GM12878 (cell line): ENCODE measurements around the gene FAM184B. TPM values are rescaled to one million over a fixed set of nuclear protein-coding genes. Genes with fewer than 3 reads are reported as not detected.
A peak's percentile ranks its signal among the peaks of the same experiment; 100 is the strongest.

ENCODE experiments used
- ASH2L ChIP-seq: fragments of 300-600, 200-600 bp; sonication (generic); IDR thresholded peaks from 2 replicates; pipeline ENCODE4 v1.6.1; 2017; ENCODE audit warnings: low read depth, mild to moderate bottlenecking, borderline replicate concordance
- CBFB ChIP-seq: IDR thresholded peaks from 2 replicates; pipeline ENCODE4 v1.6.1; 2016; ENCODE audit warnings: antibody characterized with exemption, low read depth
- DPF2 ChIP-seq: fragments of 450-650 bp; IDR thresholded peaks from 2 replicates; pipeline ENCODE4 v1.6.1; 2017; ENCODE audit warnings: mild to moderate bottlenecking
- JUND ChIP-seq: IDR thresholded peaks from 2 replicates; pipeline ENCODE4 v1.6.1; 2012; ENCODE audit warnings: low read depth, mild to moderate bottlenecking, low read length, improper control_type of control experiment, moderate library complexity
- KLF5 ChIP-seq: fragments of 450-650 bp; IDR thresholded peaks from 2 replicates; pipeline ENCODE4 v1.6.1; 2014; ENCODE audit warnings: mild to moderate bottlenecking; ENCODE audit not compliant: partially characterized antibody
- LARP7 ChIP-seq: fragments of 450-650 bp; IDR thresholded peaks from 2 replicates; pipeline ENCODE4 v1.6.1; 2017; ENCODE audit warnings: mild to moderate bottlenecking
- NKRF ChIP-seq: fragments of 450-650 bp; conservative IDR thresholded peaks from 2 replicates; pipeline ENCODE4 v1.6.1; 2017; ENCODE audit warnings: mild to moderate bottlenecking, moderate library complexity
- POLR2AphosphoS5 ChIP-seq: IDR thresholded peaks from 2 replicates; pipeline ENCODE4 v1.6.1; 2011; ENCODE audit warnings: mild to moderate bottlenecking, low read length, inconsistent platforms
- RAD51 ChIP-seq: fragments of 450-650 bp; IDR thresholded peaks from 2 replicates; pipeline ENCODE4 v1.6.1; 2016; ENCODE audit warnings: moderate library complexity, mild to moderate bottlenecking, inconsistent platforms
- RELA ChIP-seq: fragments of 450-650 bp; IDR thresholded peaks from 2 replicates; pipeline ENCODE4 v1.8.0; 2014; ENCODE audit warnings: borderline replicate concordance; ENCODE audit not compliant: partially characterized antibody
- SMAD1 ChIP-seq: fragments of 450-650 bp; IDR thresholded peaks from 2 replicates; pipeline ENCODE4 v1.6.1; 2018; ENCODE audit warnings: mild to moderate bottlenecking, low read depth; ENCODE audit not compliant: partially characterized antibody
- SREBF1 ChIP-seq: IDR thresholded peaks from 2 replicates; pipeline ENCODE4 v1.6.1; 2012; ENCODE audit warnings: mild to moderate bottlenecking, low read length
- ZBTB33 ChIP-seq: fragments of 450-650 bp; IDR thresholded peaks from 2 replicates; pipeline ENCODE4 v1.6.1; 2017; ENCODE audit warnings: mild to moderate bottlenecking
- ZNF217 ChIP-seq: fragments of 450-650 bp; IDR thresholded peaks from 2 replicates; pipeline ENCODE4 v1.6.1; 2017; ENCODE audit warnings: antibody characterized with exemption, mild to moderate bottlenecking
- ZZZ3 ChIP-seq: IDR thresholded peaks from 2 replicates; pipeline ENCODE4 v1.6.1; 2011; ENCODE audit warnings: low read depth; ENCODE audit not compliant: control insufficient read depth, insufficient read length
- polyA plus RNA-seq, 11 experiments: library from polyadenylated mRNA; depleted of rRNA in 4 of 11; unstranded in 6 of 11; stranded (reverse) in 5 of 11; fragments of >200 nt; fragmentation: Nextera tagmentation in 4 of 11; fragmentation: Illumina TruSeq in 1 of 11; extraction: Ambion mirVana in 4 of 11; extraction: Trizol in 1 of 11; gene quantifications; 1 replicate in 1 of 11; 2 replicates in 10 of 11; pipeline versions ENCODE4 v1.2.1 to v1.2.3, GENCODE V29; 2011 to 2016; ENCODE audit warnings: inconsistent platforms in 2 of 11, missing spikeins in 2 of 11, low read depth in 1 of 11
- total RNA-seq, 4 experiments: library from RNA; depleted of rRNA in 3 of 4; stranded (reverse); fragments of >200 nt in 3 of 4; fragmentation: Illumina TruSeq in 1 of 4; extraction: Trizol in 1 of 4; gene quantifications; 2 replicates each; pipeline versions ENCODE4 v1.2.1 to v1.2.3, GENCODE V29; 2013 to 2021
- TF ChIP-seq, protein P1 (sequence below): IDR thresholded peaks from 2 replicates; pipeline ENCODE4 v1.6.1; 2012; ENCODE audit warnings: improper control_type of control experiment, low read depth, low read length; ENCODE audit not compliant: insufficient replicate concordance
- TF ChIP-seq, protein P2 (sequence below): IDR thresholded peaks from 2 replicates; pipeline ENCODE4 v1.6.1; 2012; ENCODE audit warnings: mild to moderate bottlenecking, low read depth, low read length

Gene FAM184B
- total and polyA plus RNA-seq, 10 of the 15 experiments (the other 5 are each of a cell fraction or from before 2014, with no cell fraction given), result under 0.01 TPM; not detected in 9

DNA sequence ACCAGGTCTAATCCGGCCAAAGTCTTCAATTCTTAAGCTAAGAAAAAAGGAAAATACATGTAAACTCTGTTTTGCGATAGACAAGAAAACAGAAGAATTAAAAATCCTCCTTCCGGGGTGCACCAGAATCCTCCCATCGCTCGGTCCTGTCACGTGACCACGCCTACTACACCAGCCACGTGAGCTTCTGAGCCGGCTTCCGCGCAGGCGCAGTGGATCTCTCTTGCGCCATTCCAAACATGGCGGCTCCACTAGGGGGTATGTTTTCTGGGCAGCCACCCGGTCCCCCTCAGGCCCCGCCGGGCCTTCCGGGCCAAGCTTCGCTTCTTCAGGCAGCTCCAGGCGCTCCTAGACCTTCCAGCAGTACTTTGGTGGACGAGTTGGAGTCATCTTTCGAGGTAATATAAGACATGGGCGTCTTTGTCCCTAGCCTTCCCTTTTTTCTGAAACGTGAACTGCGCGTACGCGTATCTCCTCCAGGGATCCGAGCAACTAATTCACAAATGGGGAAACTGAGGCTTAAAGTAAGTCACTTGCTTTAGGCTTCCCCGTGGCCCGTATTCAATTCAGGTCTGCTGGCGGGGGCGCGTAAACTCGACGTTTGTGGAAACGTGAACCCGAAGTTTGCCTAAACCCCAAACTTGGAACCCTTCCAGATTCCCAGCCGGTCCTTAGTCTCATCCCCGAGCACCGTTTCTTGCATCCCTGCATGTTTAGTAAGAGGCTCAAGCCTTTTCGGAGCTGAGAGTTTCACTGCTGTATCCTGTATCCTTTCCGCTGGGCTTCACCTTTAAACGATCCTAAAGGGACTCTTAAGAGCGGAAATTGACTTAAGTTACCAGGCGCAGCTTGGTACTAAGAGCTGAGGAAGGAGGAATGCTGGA is 166.8 kb downstream of the FAM184B start, which contains the start of gene MED28 (continued):
- TF ChIP-seq NKRF, result peak; percentile 76
- TF ChIP-seq RAD51, result peak; percentile 100
- peak; percentile 68 for TF ChIP-seq LARP7
- peak; percentile 39 for TF ChIP-seq SMAD1
- TF ChIP-seq KLF5, result peak; percentile 58
- 0 out of 2 replicates have a peak, but pooled peaks have one; percentile 22 for TF ChIP-seq DPF2
- TF ChIP-seq CBFB, result peak; percentile 89
- TF ChIP-seq ASH2L, result no peak
- TF ChIP-seq, protein P1, sequence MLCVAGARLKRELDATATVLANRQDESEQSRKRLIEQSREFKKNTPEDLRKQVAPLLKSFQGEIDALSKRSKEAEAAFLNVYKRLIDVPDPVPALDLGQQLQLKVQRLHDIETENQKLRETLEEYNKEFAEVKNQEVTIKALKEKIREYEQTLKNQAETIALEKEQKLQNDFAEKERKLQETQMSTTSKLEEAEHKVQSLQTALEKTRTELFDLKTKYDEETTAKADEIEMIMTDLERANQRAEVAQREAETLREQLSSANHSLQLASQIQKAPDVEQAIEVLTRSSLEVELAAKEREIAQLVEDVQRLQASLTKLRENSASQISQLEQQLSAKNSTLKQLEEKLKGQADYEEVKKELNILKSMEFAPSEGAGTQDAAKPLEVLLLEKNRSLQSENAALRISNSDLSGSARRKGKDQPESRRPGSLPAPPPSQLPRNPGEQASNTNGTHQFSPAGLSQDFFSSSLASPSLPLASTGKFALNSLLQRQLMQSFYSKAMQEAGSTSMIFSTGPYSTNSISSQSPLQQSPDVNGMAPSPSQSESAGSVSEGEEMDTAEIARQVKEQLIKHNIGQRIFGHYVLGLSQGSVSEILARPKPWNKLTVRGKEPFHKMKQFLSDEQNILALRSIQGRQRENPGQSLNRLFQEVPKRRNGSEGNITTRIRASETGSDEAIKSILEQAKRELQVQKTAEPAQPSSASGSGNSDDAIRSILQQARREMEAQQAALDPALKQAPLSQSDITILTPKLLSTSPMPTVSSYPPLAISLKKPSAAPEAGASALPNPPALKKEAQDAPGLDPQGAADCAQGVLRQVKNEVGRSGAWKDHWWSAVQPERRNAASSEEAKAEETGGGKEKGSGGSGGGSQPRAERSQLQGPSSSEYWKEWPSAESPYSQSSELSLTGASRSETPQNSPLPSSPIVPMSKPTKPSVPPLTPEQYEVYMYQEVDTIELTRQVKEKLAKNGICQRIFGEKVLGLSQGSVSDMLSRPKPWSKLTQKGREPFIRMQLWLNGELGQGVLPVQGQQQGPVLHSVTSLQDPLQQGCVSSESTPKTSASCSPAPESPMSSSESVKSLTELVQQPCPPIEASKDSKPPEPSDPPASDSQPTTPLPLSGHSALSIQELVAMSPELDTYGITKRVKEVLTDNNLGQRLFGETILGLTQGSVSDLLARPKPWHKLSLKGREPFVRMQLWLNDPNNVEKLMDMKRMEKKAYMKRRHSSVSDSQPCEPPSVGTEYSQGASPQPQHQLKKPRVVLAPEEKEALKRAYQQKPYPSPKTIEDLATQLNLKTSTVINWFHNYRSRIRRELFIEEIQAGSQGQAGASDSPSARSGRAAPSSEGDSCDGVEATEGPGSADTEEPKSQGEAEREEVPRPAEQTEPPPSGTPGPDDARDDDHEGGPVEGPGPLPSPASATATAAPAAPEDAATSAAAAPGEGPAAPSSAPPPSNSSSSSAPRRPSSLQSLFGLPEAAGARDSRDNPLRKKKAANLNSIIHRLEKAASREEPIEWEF, result no peak
- no peak for TF ChIP-seq ZNF217
- TF ChIP-seq ZBTB33, result no peak
- TF ChIP-seq SREBF1, result no peak
- TF ChIP-seq ZZZ3, result no peak
- TF ChIP-seq JUND, result no peak
- peak; percentile 85 for TF ChIP-seq RELA
- peak; percentile 97 for TF ChIP-seq POLR2AphosphoS5
- TF ChIP-seq, protein P2, sequence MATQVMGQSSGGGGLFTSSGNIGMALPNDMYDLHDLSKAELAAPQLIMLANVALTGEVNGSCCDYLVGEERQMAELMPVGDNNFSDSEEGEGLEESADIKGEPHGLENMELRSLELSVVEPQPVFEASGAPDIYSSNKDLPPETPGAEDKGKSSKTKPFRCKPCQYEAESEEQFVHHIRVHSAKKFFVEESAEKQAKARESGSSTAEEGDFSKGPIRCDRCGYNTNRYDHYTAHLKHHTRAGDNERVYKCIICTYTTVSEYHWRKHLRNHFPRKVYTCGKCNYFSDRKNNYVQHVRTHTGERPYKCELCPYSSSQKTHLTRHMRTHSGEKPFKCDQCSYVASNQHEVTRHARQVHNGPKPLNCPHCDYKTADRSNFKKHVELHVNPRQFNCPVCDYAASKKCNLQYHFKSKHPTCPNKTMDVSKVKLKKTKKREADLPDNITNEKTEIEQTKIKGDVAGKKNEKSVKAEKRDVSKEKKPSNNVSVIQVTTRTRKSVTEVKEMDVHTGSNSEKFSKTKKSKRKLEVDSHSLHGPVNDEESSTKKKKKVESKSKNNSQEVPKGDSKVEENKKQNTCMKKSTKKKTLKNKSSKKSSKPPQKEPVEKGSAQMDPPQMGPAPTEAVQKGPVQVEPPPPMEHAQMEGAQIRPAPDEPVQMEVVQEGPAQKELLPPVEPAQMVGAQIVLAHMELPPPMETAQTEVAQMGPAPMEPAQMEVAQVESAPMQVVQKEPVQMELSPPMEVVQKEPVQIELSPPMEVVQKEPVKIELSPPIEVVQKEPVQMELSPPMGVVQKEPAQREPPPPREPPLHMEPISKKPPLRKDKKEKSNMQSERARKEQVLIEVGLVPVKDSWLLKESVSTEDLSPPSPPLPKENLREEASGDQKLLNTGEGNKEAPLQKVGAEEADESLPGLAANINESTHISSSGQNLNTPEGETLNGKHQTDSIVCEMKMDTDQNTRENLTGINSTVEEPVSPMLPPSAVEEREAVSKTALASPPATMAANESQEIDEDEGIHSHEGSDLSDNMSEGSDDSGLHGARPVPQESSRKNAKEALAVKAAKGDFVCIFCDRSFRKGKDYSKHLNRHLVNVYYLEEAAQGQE, result 0 out of 2 replicates have a peak, but pooled peaks have one; percentile 46
